Thyroid gland (tissue), 4 donors: ENCODE measurements around the gene FOXP1. TPM values are rescaled to one million over a fixed set of nuclear protein-coding genes. Genes with fewer than 3 reads are reported as not detected.

ENCODE experiments used
- DNase-seq, 2 donors: peaks; one replicate each; pipeline ENCODE4 v3.0.0-alpha.2; 2019
- H3K27ac ChIP-seq, 3 donors: fragments of 200-600 bp; sonication (generic); 1 replicate in 2 of 3; 2 replicates in 1 of 3; pipeline ENCODE4 v1.5.1; 2016 to 2019; ENCODE audit warnings: mild to moderate bottlenecking in 1 of 3, moderate library complexity in 1 of 3
- H3K27me3 ChIP-seq: fragments of 200-600 bp; sonication (generic); one replicate; pipeline ENCODE4 v1.5.1; 2019
- H3K36me3 ChIP-seq, 2 donors: fragments of 200-600 bp; sonication (generic); one replicate each; pipeline ENCODE4 v1.5.1; 2016 to 2019
- H3K4me1 ChIP-seq, 2 donors: fragments of 200-600 bp; sonication (generic); one replicate each; pipeline ENCODE4 v1.5.1; 2017 to 2019
- H3K4me3 ChIP-seq, 3 donors: fragments of 200-600 bp; sonication (generic); replicated peaks in 1 of 3; 1 replicate in 2 of 3; 2 replicates in 1 of 3; pipeline ENCODE4 v1.5.1; 2016; ENCODE audit warnings: mild to moderate bottlenecking in 1 of 3
- H3K9me3 ChIP-seq: fragments of 200-600 bp; sonication (generic); one replicate; pipeline ENCODE4 v1.5.1; 2017
- CTCF ChIP-seq, 6 experiments: fragments of 200-600 bp in 3 of 6; fragments of 450-650 bp in 3 of 6; sonication (generic) in 3 of 6; IDR thresholded peaks; one replicate each; pipeline ENCODE4 v1.5.1; 2016 to 2019; ENCODE audit warnings: antibody characterized with exemption in 6 of 6, mild to moderate bottlenecking in 2 of 6, inconsistent platforms in 1 of 6, moderate library complexity in 1 of 6
- POLR2A ChIP-seq, 2 donors: fragments of 450-650 bp; IDR thresholded peaks; one replicate each; pipeline ENCODE4 v1.6.1; 2017; ENCODE audit warnings: antibody characterized with exemption in 2 of 2, mild to moderate bottlenecking in 2 of 2, moderate library complexity in 1 of 2
- WGBS, 2 donors: methylation state at CpG; one replicate each; pipeline ENCODE4 v1.1.5; 2017; 5-methylcytosine and 5-hydroxymethylcytosine counted together
- intact Hi-C: fragments of 100-400 bp; cut with DNase I; formaldehyde crosslinking; loops from one replicate; pipeline ENCODE4 v1.15.1; 2023
- total RNA-seq, 4 donors: library from RNA; depleted of rRNA; stranded (reverse); fragments of >200 nt; gene quantifications; one replicate each; pipeline ENCODE4 v1.2.3, GENCODE V29; 2016

FOXP1 gene
- total RNA-seq, 4 donors from 2014 or later: 111 to 187 (median 141) TPM

GRCh38 chr3:70973558-70973957 lies 610.0 kb downstream of the FOXP1 start:
- TF ChIP-seq POLR2A (IDR thresholded peaks at IDR 0.05) (no peak), CTCF (IDR thresholded peaks at IDR 0.05) (no peak)
- H3K27ac ChIP-seq: no peak overlapping the region
- peaks cover 38% of the 10 kb centered on the region in 2 donors for H3K36me3 ChIP-seq
- WGBS, 2 donors: 88 to 94% methylated on average over 6 of the region's 6 CpGs
- no peak overlapping the region for H3K4me3 ChIP-seq
- DNase-seq: no peak
- no peaks in the 10 kb centered on the region for H3K27me3 ChIP-seq
- intact Hi-C loops: no loop called here
- no peaks in the 10 kb centered on the region for H3K9me3 ChIP-seq
- no peaks in the 10 kb centered on the region for H3K4me1 ChIP-seq

- Histone ChIP-seq H3K27me3 (no peaks in the 10 kb centered on the region), H3K4me3 (no peak overlapping the region), H3K27ac (no peak overlapping the region), H3K36me3 (peaks cover 37 to 40% of the 10 kb centered on the region in 2 donors), H3K4me1 (no peaks in the 10 kb centered on the region), H3K9me3 (no peaks in the 10 kb centered on the region)
- no peak for TF ChIP-seq POLR2A (IDR thresholded peaks at IDR 0.05)
- no peak for TF ChIP-seq CTCF (IDR thresholded peaks at IDR 0.05)
- 96 to 97% methylated on average over 11 of the region's 11 CpGs for WGBS, 2 donors
- intact Hi-C loops: no loop called here
- no peak for DNase-seq
Measured at GRCh38 chr3:70972855-70973254, 610.7 kb downstream of the FOXP1 start.

GRCh38 chr3:70970952-70971351 lies 612.6 kb downstream of the FOXP1 start:
- no peak overlapping the region for H3K4me3 ChIP-seq
- no peaks in the 10 kb centered on the region for H3K27me3 ChIP-seq
- H3K36me3 ChIP-seq: peaks cover 20 to 22% of the 10 kb centered on the region in 2 donors
- no peak for DNase-seq
- no peak for TF ChIP-seq CTCF (IDR thresholded peaks at IDR 0.05)
- no peak for TF ChIP-seq POLR2A (IDR thresholded peaks at IDR 0.05)
- 81 to 84% methylated on average over 6 of the region's 6 CpGs for WGBS, 2 donors
- H3K9me3 ChIP-seq: no peaks in the 10 kb centered on the region
- intact Hi-C loops: no loop called here
- H3K4me1 ChIP-seq: no peaks in the 10 kb centered on the region
- no peak overlapping the region for H3K27ac ChIP-seq

GRCh38 chr3:70970171-70970570 lies 613.4 kb downstream of the FOXP1 start:
- Histone ChIP-seq H3K9me3 (no peaks in the 10 kb centered on the region), H3K36me3 (peaks cover 17 to 22% of the 10 kb centered on the region in 2 donors), H3K4me1 (no peaks in the 10 kb centered on the region), H3K27me3 (no peaks in the 10 kb centered on the region), H3K27ac (no peak overlapping the region), H3K4me3 (no peak overlapping the region)
- intact Hi-C loops: no loop called here
- WGBS, 2 donors: 74 to 80% methylated on average over 4 of the region's 4 CpGs
- no peak for DNase-seq
- TF ChIP-seq POLR2A (IDR thresholded peaks at IDR 0.05) (no peak), CTCF (IDR thresholded peaks at IDR 0.05) (no peak)

- no peak overlapping the region for H3K27ac ChIP-seq
- TF ChIP-seq POLR2A (IDR thresholded peaks at IDR 0.05) (no peak), CTCF (IDR thresholded peaks at IDR 0.05) (no peak)
- WGBS, 2 donors: 93% methylated on average over 13 of the region's 13 CpGs
Measured at GRCh38 chr3:70963431-70964275, 619.9 kb downstream of the FOXP1 start.

More at GRCh38 chr3:70963431-70964275, 619.9 kb downstream of the FOXP1 start:
- Histone ChIP-seq H3K27me3 (no peaks in the 10 kb centered on the region), H3K4me3 (no peak overlapping the region), H3K9me3 (no peaks in the 10 kb centered on the region), H3K4me1 (no peaks in the 10 kb centered on the region), H3K36me3 (peaks cover 4 to 18% of the 10 kb centered on the region in 2 donors)
- DNase-seq: no peak
- intact Hi-C loops: no loop called here
